Keratinocyte (primary cell): Measurements from ENCODE around the gene KIAA1191. TPM values are rescaled to one million over a fixed set of nuclear protein-coding genes. Genes with fewer than 3 reads are reported as not detected.

Experiments
- DNase-seq: peaks from one replicate; pipeline ENCODE4 v3.0.0-alpha.2; 2011; ENCODE audit warnings: low read depth, missing footprints, low spot score
- FAIRE-seq: peaks from 2 replicates; lab custom pipeline; 2011; peaks lifted over from hg19 to GRCh38; lab: Jason Lieb, UNC
- H2AFZ ChIP-seq: 2 replicates; pipeline ENCODE4 v1.6.0; 2012; ENCODE audit warnings: low read length, control low read depth, inconsistent platforms; ENCODE audit not compliant: control insufficient read depth
- H3K27ac ChIP-seq: 2 replicates; pipeline ENCODE4 v1.5.1; 2011; ENCODE audit warnings: low read length; ENCODE audit not compliant: control insufficient read depth, insufficient read depth
- H3K27me3 ChIP-seq: 3 replicates; pipeline ENCODE4 v1.6.0; 2011; ENCODE audit warnings: low read length; ENCODE audit not compliant: control insufficient read depth, insufficient read depth; ENCODE audit errors: extremely low read depth
- H3K36me3 ChIP-seq, 2 experiments: 2 replicates in 1 of 2; 3 replicates in 1 of 2; pipeline ENCODE4 v1.5.1; 2011; ENCODE audit warnings: low read length in 2 of 2, mild to moderate bottlenecking in 1 of 2; ENCODE audit not compliant: control insufficient read depth in 2 of 2, insufficient read depth in 2 of 2; ENCODE audit errors: extremely low read depth in 1 of 2
- H3K4me1 ChIP-seq: 3 replicates; pipeline ENCODE4 v1.5.1; 2011; ENCODE audit warnings: low read length; ENCODE audit not compliant: control insufficient read depth, insufficient read depth; ENCODE audit errors: extremely low read depth
- H3K4me2 ChIP-seq: 3 replicates; pipeline ENCODE4 v1.6.0; 2011; ENCODE audit warnings: low read depth, low read length; ENCODE audit not compliant: control insufficient read depth, insufficient read depth; ENCODE audit errors: extremely low read depth
- H3K4me3 ChIP-seq, 3 experiments: fragments of 200-600 bp in 1 of 3; sonication (generic) in 1 of 3; 2 replicates in 2 of 3; 3 replicates in 1 of 3; pipeline ENCODE4 v1.5.1; 2011 to 2016; ENCODE audit warnings: low read length in 3 of 3, mild to moderate bottlenecking in 3 of 3, control low read depth in 2 of 3, inconsistent platforms in 1 of 3, low read depth in 1 of 3, mixed read lengths in 1 of 3, mixed run types in 1 of 3, moderate library complexity in 1 of 3; ENCODE audit not compliant: control insufficient read depth in 2 of 3, insufficient read depth in 2 of 3; ENCODE audit errors: extremely low read depth in 1 of 3
- H3K79me2 ChIP-seq: 2 replicates; pipeline ENCODE4 v1.6.0; 2012; ENCODE audit warnings: low read length; ENCODE audit not compliant: control insufficient read depth, insufficient read depth
- H3K9ac ChIP-seq: 3 replicates; pipeline ENCODE4 v1.6.0; 2011; ENCODE audit warnings: low read length; ENCODE audit not compliant: control insufficient read depth, insufficient read depth; ENCODE audit errors: extremely low read depth
- H3K9me1 ChIP-seq: 3 replicates; pipeline ENCODE4 v1.6.0; 2011; ENCODE audit warnings: low read length; ENCODE audit not compliant: control insufficient read depth, insufficient read depth; ENCODE audit errors: extremely low read depth
- H3K9me3 ChIP-seq: 2 replicates; pipeline ENCODE4 v1.5.1; 2012; ENCODE audit warnings: low read depth, low read length; ENCODE audit not compliant: control insufficient read depth
- H4K20me1 ChIP-seq: 3 replicates; pipeline ENCODE4 v1.6.0; 2011; ENCODE audit warnings: low read length; ENCODE audit not compliant: control insufficient read depth, insufficient read depth; ENCODE audit errors: extremely low read depth
- CTCF ChIP-seq, 3 experiments: IDR thresholded peaks in 1 of 3; conservative IDR thresholded peaks in 1 of 3; optimal IDR thresholded peaks in 1 of 3; 2 replicates in 2 of 3; 3 replicates in 1 of 3; pipeline versions ENCODE3 to v1.5.1; 2011; ENCODE audit warnings: low read length in 3 of 3, mild to moderate bottlenecking in 3 of 3, moderate library complexity in 2 of 3, control low read depth in 1 of 3, inconsistent platforms in 1 of 3; ENCODE audit not compliant: insufficient read depth in 2 of 3; ENCODE audit errors: extremely low read depth in 1 of 3
- EZH2 ChIP-seq: IDR thresholded peaks from one replicate; pipeline ENCODE4 v1.6.1; 2012; ENCODE audit warnings: inconsistent platforms, mild to moderate bottlenecking, low read length, moderate library complexity
- dilution Hi-C: fragments of 300-500 bp; cut with MboI; formaldehyde crosslinking; loops from one replicate; pipeline ENCODE4 v1.7.0; 2020; ENCODE audit warnings: low sequenced_read_pairs; ENCODE audit not compliant: extremely low pct_ligation_motif_present
- polyA plus RNA-seq, 5 experiments: library from polyadenylated mRNA; depleted of rRNA in 3 of 5; stranded (reverse) in 3 of 5; stranded (forward) in 1 of 5; unstranded in 1 of 5; fragments of >200 nt; gene quantifications; 1 replicate in 1 of 5; 2 replicates in 3 of 5; 3 replicates in 1 of 5; pipeline versions ENCODE4 v1.2.1 to v1.2.3, GENCODE V29; 2011 to 2012; ENCODE audit warnings: missing spikeins in 2 of 5, low read depth in 1 of 5, low replicate concordance in 1 of 5

The KIAA1191 gene
- polyA plus RNA-seq, 1 donor (not counting 4 experiments of a cell fraction or from before 2014, with no cell fraction given), result 100 TPM

- TF ChIP-seq EZH2, result no peak
- no peak for TF ChIP-seq CTCF (optimal IDR thresholded peaks at IDR 0.05 in 1 of 3, IDR thresholded peaks at IDR 0.05 in 1 of 3, conservative IDR thresholded peaks at IDR 0.05 in 1 of 3; ENCODE audit: extremely low read depth in 1 of 3, insufficient read depth in 2 of 3, low read length in 3 of 3)
- no peak overlapping the region for H3K4me2 ChIP-seq
- dilution Hi-C loops, result no loop called here
- H3K36me3 ChIP-seq, result peaks cover 11 to 13% of the 10 kb centered on the region in 2 experiments
- H3K4me3 ChIP-seq, result no peak overlapping the region
- no peaks in the 10 kb centered on the region for H3K79me2 ChIP-seq
- DNase-seq (no peak), FAIRE-seq (no peak)
- H3K4me1 ChIP-seq, result no peaks in the 10 kb centered on the region
- no peaks in the 10 kb centered on the region for H3K9me1 ChIP-seq
- H4K20me1 ChIP-seq, result no peaks in the 10 kb centered on the region
- no peaks in the 10 kb centered on the region for H3K27me3 ChIP-seq
- H3K9me3 ChIP-seq, result no peaks in the 10 kb centered on the region
- H3K27ac ChIP-seq, result no peak overlapping the region
- no peak overlapping the region for H2AFZ ChIP-seq
- no peak overlapping the region for H3K9ac ChIP-seq
Observed at GRCh38 chr5:176341325-176342157, 20.0 kb downstream of the KIAA1191 start.

- Histone ChIP-seq H3K9me1 (no peaks in the 10 kb centered on the region), H3K79me2 (no peaks in the 10 kb centered on the region), H3K36me3 (peaks cover 4 to 6% of the 10 kb centered on the region in 2 experiments), H3K4me3 (no peak overlapping the region), H3K4me1 (peaks cover 3% of the 10 kb centered on the region), H3K9me3 (no peaks in the 10 kb centered on the region), H3K4me2 (no peak overlapping the region), H2AFZ (no peak overlapping the region), H3K27ac (no peak overlapping the region), H3K9ac (no peak overlapping the region), H4K20me1 (no peaks in the 10 kb centered on the region), H3K27me3 (no peaks in the 10 kb centered on the region)
- DNase-seq, result no peak
- dilution Hi-C loops, result no loop called here
- no peak for TF ChIP-seq EZH2
- no peak for TF ChIP-seq CTCF (optimal IDR thresholded peaks at IDR 0.05 in 1 of 3, IDR thresholded peaks at IDR 0.05 in 1 of 3, conservative IDR thresholded peaks at IDR 0.05 in 1 of 3; ENCODE audit: extremely low read depth in 1 of 3, insufficient read depth in 2 of 3, low read length in 3 of 3)
- FAIRE-seq, result no peak
Observed at GRCh38 chr5:176339304-176339703, 22.3 kb downstream of the KIAA1191 start.
